HepG2 (cell line): ENCODE results near the gene TFDP1. TPM values are rescaled to one million over a fixed set of nuclear protein-coding genes. Genes with fewer than 3 reads are reported as not detected.
A peak's percentile ranks its signal among the peaks of the same experiment; 100 is the strongest.

Experiments
- ATAC-seq: fragments of 200-7000 bp; cut with Tn5 transposase; 3 replicates; pipeline ENCODE4 v1.9.1; 2020; ENCODE audit warnings: mild to moderate bottlenecking, moderate library complexity
- BruUV-seq: library from RNA; stranded (reverse); fragments of 400-500 nt; replicated peaks from 2 replicates; lab custom pipeline; 2021; lab: Mats Ljungman, UMichigan
- CTCF ChIA-PET: fragments of 300-600 bp; formaldehyde crosslinking; extraction: SDS; loops from one replicate; lab custom pipeline; 2021; ENCODE audit warnings: low total read pairs, inconsistent platforms, low intra/inter-chr PET ratio; lab: Yijun Ruan, JAX
- POLR2A ChIA-PET: fragments of 350-600 bp; sonication (Branson Sonifier 250); formaldehyde crosslinking; loops from one replicate; lab custom pipeline; 2020; ENCODE audit warnings: antibody characterized with exemption, inconsistent platforms; lab: Yijun Ruan, JAX
- DNase-seq: peaks from one replicate; pipeline ENCODE4 v3.0.0-alpha.2; 2015; ENCODE audit warnings: low spot score
- FAIRE-seq: peaks from 3 replicates; lab custom pipeline; 2011; peaks lifted over from hg19 to GRCh38; lab: Jason Lieb, UNC
- H2AFZ ChIP-seq: one replicate; pipeline ENCODE4 v1.6.1; 2011; ENCODE audit warnings: low read length, inconsistent platforms
- H3K27ac ChIP-seq: fragments of 300-600 bp; 3 replicates; pipeline ENCODE4 v1.8.0; 2011; ENCODE audit warnings: mixed run types, mild to moderate bottlenecking, mixed read lengths, low read length, inconsistent platforms; ENCODE audit not compliant: insufficient read depth; ENCODE audit errors: extremely low read length
- H3K27me3 ChIP-seq, 2 experiments: fragments of 200-600 bp in 1 of 2; 2 replicates in 1 of 2; 3 replicates in 1 of 2; pipeline versions ENCODE4 v1.6.0 to v1.8.0; 2011; ENCODE audit warnings: low read length in 2 of 2, mild to moderate bottlenecking in 2 of 2, moderate library complexity in 2 of 2, inconsistent platforms in 1 of 2; ENCODE audit not compliant: insufficient read depth in 2 of 2, control insufficient read depth in 1 of 2
- H3K36me3 ChIP-seq, 2 experiments: fragments of 200-600 bp in 1 of 2; replicated peaks in 1 of 2; 2 replicates in 1 of 2; 3 replicates in 1 of 2; pipeline versions ENCODE4 v1.5.1 to v1.8.0; 2011; ENCODE audit warnings: low read length in 2 of 2, inconsistent platforms in 1 of 2; ENCODE audit not compliant: insufficient read depth in 2 of 2, control insufficient read depth in 1 of 2
- H3K4me1 ChIP-seq: 2 replicates; pipeline ENCODE4 v1.5.1; 2012; ENCODE audit warnings: low read length, inconsistent platforms; ENCODE audit not compliant: insufficient read depth
- H3K4me2 ChIP-seq: 2 replicates; pipeline ENCODE4 v1.6.0; 2011; ENCODE audit warnings: low read depth, low read length, inconsistent platforms
- H3K4me3 ChIP-seq, 3 experiments: fragments of 200-600 bp in 1 of 3; sonication (generic), shearing (Covaris generic) in 1 of 3; replicated peaks in 1 of 3; 2 replicates each; pipeline ENCODE4 v1.5.1; 2011 to 2016; ENCODE audit warnings: low read length in 3 of 3, inconsistent platforms in 2 of 3, low read depth in 2 of 3, mild to moderate bottlenecking in 2 of 3, control low read depth in 1 of 3, mixed read lengths in 1 of 3; ENCODE audit not compliant: insufficient read depth in 1 of 3
- H3K79me2 ChIP-seq: one replicate; pipeline ENCODE4 v1.6.1; 2011; ENCODE audit warnings: low read length, inconsistent platforms; ENCODE audit not compliant: insufficient read depth
- H3K9ac ChIP-seq: 2 replicates; pipeline ENCODE4 v1.6.0; 2011; ENCODE audit warnings: mild to moderate bottlenecking, low read depth, low read length, inconsistent platforms; ENCODE audit not compliant: insufficient read depth
- H3K9me3 ChIP-seq: 2 replicates; pipeline ENCODE4 v1.5.1; 2012; ENCODE audit warnings: mild to moderate bottlenecking, low read length
- H4K20me1 ChIP-seq: 2 replicates; pipeline ENCODE4 v1.6.0; 2011; ENCODE audit warnings: inconsistent platforms, mild to moderate bottlenecking, low read length, moderate library complexity; ENCODE audit not compliant: insufficient read depth
- AGO2 ChIP-seq: fragments of 200-400 bp; formaldehyde crosslinking; optimal IDR thresholded peaks from 2 replicates; pipeline ENCODE3; 2017; ENCODE audit warnings: mild to moderate bottlenecking, low read depth, low read length, moderate library complexity
- CREB1 ChIP-seq, 2 experiments: fragments of 450-650 bp in 1 of 2; IDR thresholded peaks; 2 replicates each; pipeline ENCODE4 v1.6.1; 2016 to 2017; ENCODE audit warnings: control low read depth in 1 of 2, mild to moderate bottlenecking in 1 of 2, missing compliant biosample characterization in 1 of 2, missing genetic modification characterization in 1 of 2
- MLXIP ChIP-seq: sonication (generic); formaldehyde crosslinking; IDR thresholded peaks from 2 replicates; pipeline ENCODE4 v1.9.0; 2021; ENCODE audit warnings: missing genetic modification reagents, borderline replicate concordance
- NBN ChIP-seq: fragments of 450-650 bp; conservative IDR thresholded peaks from 2 replicates; pipeline ENCODE4 v1.6.1; 2017
- RBM22 ChIP-seq: fragments of 200-400 bp; formaldehyde crosslinking; optimal IDR thresholded peaks from 2 replicates; pipeline ENCODE3; 2017; ENCODE audit warnings: mild to moderate bottlenecking, low read length, moderate library complexity
- SNAPC2 ChIP-seq: sonication (generic); formaldehyde crosslinking; IDR thresholded peaks from 2 replicates; pipeline ENCODE4 v1.8.1; 2022; ENCODE audit warnings: mild to moderate bottlenecking, missing genetic modification reagents
- ZNF564 ChIP-seq: sonication (generic); formaldehyde crosslinking; IDR thresholded peaks from 2 replicates; pipeline ENCODE4 v1.8.1; 2023; ENCODE audit warnings: mild to moderate bottlenecking, missing genetic modification reagents
- WGBS: methylation state at CpG from one replicate; pipeline ENCODE4 v1.1.6; 2017; ENCODE audit warnings: low lambda C conversion rate; 5-methylcytosine and 5-hydroxymethylcytosine counted together
- in situ Hi-C: cut with HindIII; loops from 2 replicates; pipeline ENCODE4 v1.10.0; 2017; ENCODE audit warnings: low pct_unique_long_range_greater_than_20kb; ENCODE audit not compliant: extremely low pct_ligation_motif_present
- intact Hi-C: fragments of 100-400 bp; cut with micrococcal nuclease; formaldehyde crosslinking; loops from one replicate; pipeline ENCODE4 v1.10.0; 2022; ENCODE audit not compliant: unreplicated experiment
- polyA plus RNA-seq, 8 experiments: library from polyadenylated mRNA; depleted of rRNA in 3 of 8; stranded (reverse) in 7 of 8; unstranded in 1 of 8; fragments of >200 nt; fragmentation: Illumina TruSeq in 4 of 8; extraction: Trizol in 4 of 8; gene quantifications; 2 replicates each; pipeline versions ENCODE4 v1.2.1 to v1.2.3, GENCODE V29; 2011 to 2016; ENCODE audit warnings: low read depth in 4 of 8, missing spikeins in 1 of 8, mixed read lengths in 1 of 8; ENCODE audit not compliant: insufficient read depth in 1 of 8
- total RNA-seq, 5 experiments: library from RNA; depleted of rRNA; stranded (reverse); fragments of >200 nt; fragmentation: Illumina TruSeq; extraction: Trizol; gene quantifications; 2 replicates each; pipeline ENCODE4 v1.2.3, GENCODE V29; 2016; ENCODE audit warnings: low read depth in 1 of 5
- TF ChIP-seq, protein P1 (sequence below): sonication (generic); formaldehyde crosslinking; IDR thresholded peaks from 2 replicates; pipeline ENCODE4 v1.8.1; 2023; ENCODE audit warnings: mild to moderate bottlenecking, inconsistent platforms, moderate library complexity, missing genetic modification reagents, borderline replicate concordance

The TFDP1 gene
- total and polyA plus RNA-seq, 2 of the 13 experiments (the other 11 are each of a cell fraction or from before 2014, with no cell fraction given), result 38.0 to 84.2 TPM

DNA sequence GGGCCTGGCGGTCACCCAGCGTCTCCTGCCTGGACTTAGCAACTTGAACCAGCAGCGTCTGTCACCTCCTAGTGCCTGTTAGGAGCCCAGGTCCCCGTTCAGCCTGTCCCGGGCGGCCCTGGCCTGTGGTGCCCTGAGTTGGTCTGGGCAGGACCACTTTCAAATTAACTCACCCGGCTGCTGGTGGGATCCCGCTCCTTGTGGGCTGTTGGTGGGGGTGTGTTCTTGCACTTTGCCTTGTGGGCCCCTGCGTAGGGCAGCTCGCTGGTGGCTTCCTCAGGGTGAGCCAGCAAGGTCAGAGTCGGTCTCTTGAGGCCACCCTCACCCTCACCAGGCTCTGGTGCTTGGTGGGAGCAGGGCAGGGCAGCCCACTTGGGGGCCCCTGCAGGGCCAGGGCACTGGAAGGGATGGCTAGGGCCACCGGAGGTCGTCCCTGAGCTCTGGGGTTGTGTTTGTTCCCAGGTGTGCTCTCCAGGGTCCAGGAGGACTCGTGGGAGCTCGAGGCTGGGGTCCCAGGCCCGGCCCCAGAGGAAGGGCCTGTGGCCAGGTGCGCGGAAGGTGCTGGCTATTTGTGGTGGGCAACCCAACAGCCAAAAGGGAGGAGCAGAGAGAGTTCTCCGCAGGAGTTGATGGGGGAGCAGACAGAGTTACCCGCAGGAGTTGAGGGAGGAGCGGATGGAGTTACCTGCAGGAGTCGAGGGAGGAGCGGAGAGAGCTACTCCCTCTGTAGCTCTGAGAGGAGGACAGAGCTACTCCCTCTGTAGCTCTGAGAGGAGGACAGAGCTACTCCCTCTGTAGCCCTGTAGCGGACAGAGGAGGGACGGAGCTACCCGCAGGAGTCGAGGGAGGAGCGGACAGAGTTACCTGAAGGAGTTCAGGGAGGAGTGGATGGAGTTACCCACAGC is 16.9 kb downstream of the TFDP1 start:
- H3K4me1 ChIP-seq, result no peaks in the 10 kb centered on the region
- BruUV-seq, result no TSS peak
- H3K9me3 ChIP-seq, result no peaks in the 10 kb centered on the region
- H3K27ac ChIP-seq, result no peak overlapping the region
- POLR2A ChIA-PET, result no interaction called here
- CTCF ChIA-PET, result no interaction called here
- intact Hi-C loops, result no loop called here
- H3K9ac ChIP-seq, result no peak overlapping the region
- FAIRE-seq, result no peak
- H3K27me3 ChIP-seq, result no peaks in the 10 kb centered on the region; a peak in 1 of 5 replicates
- peaks cover 8 to 39% of the 10 kb centered on the region in 2 experiments; a peak in 4 of 5 replicates for H3K36me3 ChIP-seq
- peaks cover 8% of the 10 kb centered on the region; the same call in 1 of the 2 replicates for H4K20me1 ChIP-seq
- WGBS, result 97% methylated on average over 20 of the region's 28 CpGs
- no peak overlapping the region for H3K4me3 ChIP-seq
- H2AFZ ChIP-seq, result no peak overlapping the region
- ATAC-seq, result no peak; the same call in 2 of the 3 replicates
- no peak overlapping the region for H3K4me2 ChIP-seq
- peaks cover 74% of the 10 kb centered on the region for H3K79me2 ChIP-seq
- in situ Hi-C loops, result no loop called here
- no peak for DNase-seq
- TF ChIP-seq RBM22, result no peak
- peak; percentile 54 for TF ChIP-seq AGO2
- TF ChIP-seq, all 625 proteins: peak for 1

GRCh38 chr13:113602291-113602988 is 17.9 kb downstream of the TFDP1 start:
- BruUV-seq, result no TSS peak
- Histone ChIP-seq H2AFZ (no peak overlapping the region), H3K79me2 (peaks cover 73% of the 10 kb centered on the region), H3K27ac (no peak overlapping the region), H4K20me1 (peaks cover 8% of the 10 kb centered on the region; the same call in 1 of the 2 replicates), H3K4me3 (no peak overlapping the region), H3K36me3 (peaks cover 9 to 37% of the 10 kb centered on the region in 2 experiments; a peak in 4 of 5 replicates), H3K4me1 (no peaks in the 10 kb centered on the region), H3K4me2 (no peak overlapping the region), H3K27me3 (no peaks in the 10 kb centered on the region; a peak in 1 of 5 replicates), H3K9me3 (no peaks in the 10 kb centered on the region), H3K9ac (no peak overlapping the region)
- WGBS, result 92% methylated on average over 14 of the region's 15 CpGs
- intact Hi-C loops, result no loop called here
- in situ Hi-C loops, result no loop called here
- ATAC-seq (no peak), DNase-seq (no peak), FAIRE-seq (no peak)
- CTCF ChIA-PET, result no interaction called here
- POLR2A ChIA-PET, result no interaction called here
- TF ChIP-seq, protein P1, sequence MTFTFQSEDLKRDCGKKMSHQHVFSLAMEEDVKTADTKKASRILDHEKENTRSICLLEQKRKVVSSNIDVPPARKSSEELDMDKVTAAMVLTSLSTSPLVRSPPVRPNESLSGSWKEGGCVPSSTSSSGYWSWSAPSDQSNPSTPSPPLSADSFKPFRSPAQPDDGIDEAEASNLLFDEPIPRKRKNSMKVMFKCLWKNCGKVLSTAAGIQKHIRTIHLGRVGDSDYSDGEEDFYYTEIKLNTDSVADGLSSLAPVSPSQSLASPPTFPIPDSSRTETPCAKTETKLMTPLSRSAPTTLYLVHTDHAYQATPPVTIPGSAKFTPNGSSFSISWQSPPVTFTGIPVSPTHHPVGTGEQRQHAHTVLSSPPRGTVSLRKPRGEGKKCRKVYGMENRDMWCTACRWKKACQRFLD (CRISPR knock-in tag), result no peak
- TF ChIP-seq ZNF564 (CRISPR knock-in tag), result no peak
- no peak for TF ChIP-seq MLXIP (CRISPR knock-in tag)
- no peak for TF ChIP-seq CREB1 (IDR thresholded peaks at IDR 0.05)
- no peak for TF ChIP-seq CREB1 (CRISPR knock-in tag; IDR thresholded peaks at IDR 0.05)
- no peak for TF ChIP-seq NBN
- TF ChIP-seq SNAPC2, result no peak
